Cardiac muscle cell (in vitro differentiated cells and primary cell): ENCODE measurements around the gene BEND6. TPM values are rescaled to one million over a fixed set of nuclear protein-coding genes. Genes with fewer than 3 reads are reported as not detected.

Experiments used
- DNase-seq, 2 donors: peaks; one replicate each; pipeline versions ENCODE4 v3.0.0 to v3.0.0-alpha.2; 2010 to 2017; ENCODE audit warnings: low read depth in 1 of 2, low spot score in 1 of 2
- H3K27ac ChIP-seq: fragments of 200-600 bp; sonication (generic); 2 replicates; pipeline ENCODE4 v1.5.1; 2016
- H3K27me3 ChIP-seq: fragments of 200-600 bp; sonication (generic); 2 replicates; pipeline ENCODE4 v1.6.0; 2016; ENCODE audit warnings: control low read depth
- H3K36me3 ChIP-seq: fragments of 200-600 bp; sonication (generic); 2 replicates; pipeline ENCODE4 v1.5.1; 2016; ENCODE audit warnings: control low read depth
- H3K4me1 ChIP-seq: fragments of 200-600 bp; sonication (generic); 2 replicates; pipeline ENCODE4 v1.8.1; 2017; ENCODE audit warnings: low read depth, mild to moderate bottlenecking, mixed run types
- H3K4me3 ChIP-seq: fragments of 200-600 bp; sonication (generic); 2 replicates; pipeline ENCODE4 v1.5.1; 2016; ENCODE audit warnings: mild to moderate bottlenecking
- H3K9me3 ChIP-seq: fragments of 200-600 bp; sonication (generic); 2 replicates; pipeline ENCODE4 v1.5.1; 2017; ENCODE audit warnings: low read depth, mild to moderate bottlenecking, control low read depth
- polyA plus RNA-seq: library from polyadenylated mRNA; unstranded; fragments of >200 nt; fragmentation: Nextera tagmentation; extraction: Ambion mirVana; gene quantifications from 2 replicates; pipeline ENCODE4 v1.2.1, GENCODE V29; 2016
- total RNA-seq: library from RNA; depleted of rRNA; stranded (reverse); fragments of >200 nt; gene quantifications from 2 replicates; pipeline ENCODE4 v1.2.3, GENCODE V29; 2016
- TF ChIP-seq, protein P1 (sequence below): IDR thresholded peaks from 2 replicates; pipeline ENCODE4 v1.5.1; 2012; ENCODE audit warnings: low read depth, mild to moderate bottlenecking, low read length

Gene BEND6
- total and polyA plus RNA-seq, 2 experiments from 2014 or later: 0.09 to 0.84 TPM

GRCh38 chr6:57048577-57048976, 93.7 kb downstream of the BEND6 start:
- TF ChIP-seq, protein P1, sequence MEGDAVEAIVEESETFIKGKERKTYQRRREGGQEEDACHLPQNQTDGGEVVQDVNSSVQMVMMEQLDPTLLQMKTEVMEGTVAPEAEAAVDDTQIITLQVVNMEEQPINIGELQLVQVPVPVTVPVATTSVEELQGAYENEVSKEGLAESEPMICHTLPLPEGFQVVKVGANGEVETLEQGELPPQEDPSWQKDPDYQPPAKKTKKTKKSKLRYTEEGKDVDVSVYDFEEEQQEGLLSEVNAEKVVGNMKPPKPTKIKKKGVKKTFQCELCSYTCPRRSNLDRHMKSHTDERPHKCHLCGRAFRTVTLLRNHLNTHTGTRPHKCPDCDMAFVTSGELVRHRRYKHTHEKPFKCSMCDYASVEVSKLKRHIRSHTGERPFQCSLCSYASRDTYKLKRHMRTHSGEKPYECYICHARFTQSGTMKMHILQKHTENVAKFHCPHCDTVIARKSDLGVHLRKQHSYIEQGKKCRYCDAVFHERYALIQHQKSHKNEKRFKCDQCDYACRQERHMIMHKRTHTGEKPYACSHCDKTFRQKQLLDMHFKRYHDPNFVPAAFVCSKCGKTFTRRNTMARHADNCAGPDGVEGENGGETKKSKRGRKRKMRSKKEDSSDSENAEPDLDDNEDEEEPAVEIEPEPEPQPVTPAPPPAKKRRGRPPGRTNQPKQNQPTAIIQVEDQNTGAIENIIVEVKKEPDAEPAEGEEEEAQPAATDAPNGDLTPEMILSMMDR: no peak
- no peak overlapping the region for H3K27ac ChIP-seq
- no peaks in the 10 kb centered on the region for H3K9me3 ChIP-seq
- peaks cover 5% of the 10 kb centered on the region for H3K27me3 ChIP-seq
- peak overlapping the region; percentile 3 for H3K4me3 ChIP-seq
- H3K4me1 ChIP-seq: peaks cover 12% of the 10 kb centered on the region
- no peak for DNase-seq
- peaks cover 22% of the 10 kb centered on the region for H3K36me3 ChIP-seq

DNA sequence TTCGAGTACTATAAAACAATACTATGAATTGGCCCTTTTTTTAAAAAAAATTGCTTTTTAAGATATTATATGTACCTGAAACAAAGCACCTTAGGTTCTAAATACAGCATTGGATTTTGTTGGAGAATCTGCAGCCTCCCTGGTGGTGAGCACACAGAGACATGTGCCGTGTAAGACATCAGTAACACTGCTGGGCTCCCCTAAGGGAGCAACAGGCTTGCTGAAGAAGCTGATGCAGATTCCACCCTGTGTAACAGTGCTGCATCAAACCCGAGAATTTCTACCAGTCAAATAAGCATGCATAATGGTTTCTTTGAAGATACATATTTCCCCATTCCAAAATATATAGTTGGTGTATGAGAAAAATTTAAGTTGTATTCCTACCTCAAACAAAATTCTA, 108.9 kb downstream of the BEND6 start:
- Histone ChIP-seq H3K27ac (no peak overlapping the region), H3K36me3 (peaks cover 12% of the 10 kb centered on the region), H3K9me3 (no peaks in the 10 kb centered on the region), H3K27me3 (no peaks in the 10 kb centered on the region), H3K4me3 (no peak overlapping the region), H3K4me1 (no peaks in the 10 kb centered on the region)
- no peak for DNase-seq
- TF ChIP-seq, protein P1: no peak

DNA sequence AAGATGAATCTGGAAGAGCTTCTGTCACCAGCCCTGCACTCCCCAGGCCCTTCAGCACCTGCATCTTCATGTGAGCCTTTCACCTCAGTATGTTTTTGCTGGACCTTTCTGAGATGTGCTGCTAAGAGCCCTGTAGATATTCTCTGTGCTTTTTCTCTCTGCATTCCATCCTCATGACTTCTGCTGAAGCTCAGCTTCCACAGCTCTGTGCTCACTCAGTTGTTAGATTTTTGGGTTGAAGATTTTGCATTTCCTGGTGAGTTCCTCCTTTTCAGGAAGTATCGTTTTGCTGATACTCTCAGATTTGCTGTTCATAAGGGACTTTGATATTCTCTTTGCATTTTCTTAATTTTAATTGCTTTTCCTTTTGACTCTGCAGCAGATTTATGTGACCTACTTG, 109.9 kb downstream of the BEND6 start:
- TF ChIP-seq, protein P1: no peak
- no peak for DNase-seq
- no peak overlapping the region for H3K27ac ChIP-seq
- no peaks in the 10 kb centered on the region for H3K4me1 ChIP-seq
- H3K27me3 ChIP-seq: no peaks in the 10 kb centered on the region
- H3K9me3 ChIP-seq: no peaks in the 10 kb centered on the region
- no peak overlapping the region for H3K4me3 ChIP-seq
- H3K36me3 ChIP-seq: peaks cover 12% of the 10 kb centered on the region

GRCh38 chr6:57068061-57068460, 113.2 kb downstream of the BEND6 start:
- H3K36me3 ChIP-seq: no peaks in the 10 kb centered on the region
- peak in 1 of 2 donors; percentile 21 for DNase-seq
- H3K27me3 ChIP-seq: no peaks in the 10 kb centered on the region
- no peaks in the 10 kb centered on the region for H3K9me3 ChIP-seq
- no peak overlapping the region for H3K4me3 ChIP-seq
- H3K27ac ChIP-seq: no peak overlapping the region
- TF ChIP-seq, protein P1: no peak
- no peaks in the 10 kb centered on the region for H3K4me1 ChIP-seq

GRCh38 chr6:57069228-57069627, 114.3 kb downstream of the BEND6 start:
- no peaks in the 10 kb centered on the region for H3K36me3 ChIP-seq
- H3K4me3 ChIP-seq: no peak overlapping the region
- no peaks in the 10 kb centered on the region for H3K4me1 ChIP-seq
- no peaks in the 10 kb centered on the region for H3K27me3 ChIP-seq
- no peaks in the 10 kb centered on the region for H3K9me3 ChIP-seq
- no peak for DNase-seq
- no peak overlapping the region for H3K27ac ChIP-seq
- TF ChIP-seq, protein P1: no peak

GRCh38 chr6:57069920-57070331, 115.0 kb downstream of the BEND6 start:
- TF ChIP-seq, protein P1: no peak
- Histone ChIP-seq H3K9me3 (no peaks in the 10 kb centered on the region), H3K4me3 (no peak overlapping the region), H3K36me3 (no peaks in the 10 kb centered on the region), H3K4me1 (no peaks in the 10 kb centered on the region), H3K27ac (no peak overlapping the region), H3K27me3 (no peaks in the 10 kb centered on the region)
- DNase-seq: no peak
